T-cell (primary cell): ENCODE results near the gene DCAF11. TPM values are rescaled to one million over a fixed set of nuclear protein-coding genes. Genes with fewer than 3 reads are reported as not detected.

ENCODE experiments used
- ATAC-seq, 4 experiments: fragments of 200-7000 bp in 3 of 4; fragments of 150-1000 bp in 1 of 4; cut with Tn5 transposase; replicated peaks in 1 of 4; 1 replicate in 3 of 4; 2 replicates in 1 of 4; pipeline ENCODE4 v1.10.0; 2021; ENCODE audit warnings: moderate library complexity in 3 of 4, mild to moderate bottlenecking in 2 of 4, moderate number of reproducible peaks in 1 of 4
- CTCF ChIA-PET, 2 donors: fragments of 300-600 bp; sonication (Branson Sonifier 250); formaldehyde crosslinking; loops; one replicate each; lab custom pipeline; 2022; ENCODE audit warnings: antibody characterized with exemption in 2 of 2; lab: Charles Lee
- POLR2A ChIA-PET, 2 donors: fragments of 300-600 bp; sonication (Branson Sonifier 250); formaldehyde crosslinking; loops; one replicate each; lab custom pipeline; 2022; ENCODE audit warnings: antibody characterized with exemption in 2 of 2; lab: Charles Lee
- DNase-seq, 35 experiments: peaks; one replicate each; pipeline versions ENCODE4 v3.0.0 to v3.0.0-alpha.2; 2013 to 2023
- H3K27ac ChIP-seq: one replicate; pipeline ENCODE4 v1.5.1; 2013; ENCODE audit warnings: low read length
- H3K27me3 ChIP-seq, 2 experiments: replicated peaks in 1 of 2; 1 replicate in 1 of 2; 2 replicates in 1 of 2; pipeline versions ENCODE4 v1.6.1 to v1.7.0; 2013; ENCODE audit warnings: low read length in 1 of 2, mixed read lengths in 1 of 2; ENCODE audit not compliant: control insufficient read depth in 2 of 2, insufficient read depth in 2 of 2; ENCODE audit errors: extremely low read depth in 1 of 2
- H3K36me3 ChIP-seq, 2 donors: 1 replicate in 1 of 2; 2 replicates in 1 of 2; pipeline versions ENCODE4 v1.6.1 to v1.7.0; 2013; ENCODE audit warnings: low read length in 1 of 2; ENCODE audit not compliant: control insufficient read depth in 2 of 2, insufficient read depth in 1 of 2; ENCODE audit errors: extremely low read depth in 1 of 2
- H3K4me1 ChIP-seq, 2 experiments: 1 replicate in 1 of 2; 2 replicates in 1 of 2; pipeline versions ENCODE4 v1.6.1 to v1.7.0; 2013; ENCODE audit warnings: low read length in 2 of 2, mixed read lengths in 1 of 2; ENCODE audit not compliant: insufficient read depth in 2 of 2, control insufficient read depth in 1 of 2; ENCODE audit errors: extremely low read depth in 1 of 2
- H3K4me3 ChIP-seq, 2 donors: 1 replicate in 1 of 2; 2 replicates in 1 of 2; pipeline versions ENCODE4 v1.5.1 to v1.7.0; 2013; ENCODE audit warnings: mild to moderate bottlenecking in 2 of 2, low read length in 1 of 2, moderate library complexity in 1 of 2; ENCODE audit not compliant: control insufficient read depth in 1 of 2; ENCODE audit errors: extremely low read depth in 1 of 2
- H3K9me3 ChIP-seq: 2 replicates; pipeline ENCODE4 v1.7.0; 2013
- H3K27ac Mint-ChIP-seq, 2 donors: one replicate each; pipeline ENCODE4 v1.8.0; 2020 to 2021; ENCODE audit warnings: mild to moderate bottlenecking in 2 of 2, mixed read lengths in 2 of 2
- H3K27me3 Mint-ChIP-seq, 2 donors: one replicate each; pipeline ENCODE4 v1.8.0; 2021 to 2022; ENCODE audit warnings: mixed read lengths in 2 of 2
- H3K36me3 Mint-ChIP-seq: one replicate; pipeline ENCODE4 v1.8.0; 2021; ENCODE audit warnings: mixed read lengths
- H3K4me1 Mint-ChIP-seq, 3 donors: one replicate each; pipeline ENCODE4 v1.8.0; 2020 to 2022; ENCODE audit warnings: mixed read lengths in 3 of 3, mild to moderate bottlenecking in 1 of 3
- H3K4me3 Mint-ChIP-seq, 3 donors: one replicate each; pipeline ENCODE4 v1.8.0; 2020 to 2022; ENCODE audit warnings: mild to moderate bottlenecking in 3 of 3, mixed read lengths in 3 of 3, moderate library complexity in 3 of 3
- H3K9me3 Mint-ChIP-seq, 3 donors: one replicate each; pipeline ENCODE4 v1.8.0; 2020 to 2022; ENCODE audit warnings: mixed read lengths in 3 of 3
- WGBS: methylation state at CpG from one replicate; pipeline ENCODE4 v1.1.5; 2013; ENCODE audit warnings: missing lambda C conversion rate; ENCODE audit not compliant: insufficient coverage; 5-methylcytosine and 5-hydroxymethylcytosine counted together
- total RNA-seq, 35 experiments: library from RNA in 6 of 35; stranded (reverse) in 6 of 35; fragments of 120-200 nt in 1 of 35; gene quantifications; one replicate each; pipeline versions ENCODE4 v1.2.1 to v1.2.4 and lab custom pipeline; 2013 to 2026

The DCAF11 gene
- total RNA-seq, 5 donors from 2014 or later (not counting 1 experiment from before 2014, with no cell fraction given) = 78.5 to 94.1 (median 89.6) TPM

DNA sequence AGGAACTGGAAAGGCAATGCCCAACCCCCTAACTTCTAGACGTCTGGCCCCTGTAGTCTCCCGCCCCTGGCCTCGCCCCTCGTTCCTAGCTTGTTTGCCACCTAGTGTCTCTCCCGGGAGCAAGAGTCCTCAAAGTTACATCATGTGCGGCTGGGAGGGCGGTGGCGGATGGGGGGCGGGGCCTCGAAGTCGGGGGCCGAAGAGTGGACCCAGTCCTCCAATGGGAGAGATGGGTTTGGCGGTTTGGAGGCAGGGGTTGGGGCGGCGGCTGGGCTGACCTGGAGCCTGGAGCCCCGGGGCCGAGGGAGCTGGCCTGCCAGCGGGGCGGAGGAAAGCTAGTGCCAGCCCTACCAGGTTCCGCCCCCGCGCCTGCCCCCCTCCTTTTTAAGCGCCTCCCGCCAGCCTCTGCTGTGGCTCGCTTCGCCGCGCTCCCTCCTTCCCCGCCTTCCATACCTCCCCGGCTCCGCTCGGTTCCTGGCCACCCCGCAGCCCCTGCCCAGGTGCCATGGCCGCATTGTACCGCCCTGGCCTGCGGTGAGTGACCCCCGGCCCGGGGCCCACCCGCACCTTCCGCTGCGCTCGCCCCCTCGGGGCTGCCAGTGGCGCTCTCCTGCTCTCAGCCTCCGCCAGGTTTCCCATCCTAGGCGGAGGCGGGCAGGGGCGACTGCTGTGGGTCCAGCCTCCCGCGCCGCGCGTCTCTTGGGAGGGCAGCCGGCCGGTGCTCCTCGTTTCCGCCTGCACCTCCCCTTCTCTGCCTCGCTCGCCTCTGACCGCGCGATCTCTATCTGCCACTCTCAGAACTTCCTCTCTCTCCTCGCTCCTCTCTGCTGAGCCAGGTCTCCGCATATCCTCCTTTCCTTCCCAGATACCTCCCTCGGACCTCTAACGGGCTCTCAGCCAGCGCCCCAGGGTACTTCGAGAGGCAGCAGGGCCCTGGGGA, 20.4 kb upstream of the DCAF11 start, which contains the start of gene PCK2:
Gene PCK2, plus strand, starts transcription at position 411 of the 940 bp plus-strand sequence. Its CDS starts 95 bp downstream, at position 506.
- DNase-seq = peak; percentile 29 to 76 (median 60)
- Mint-ChIP-seq H3K9me3 (no peaks in the 10 kb centered on the region), H3K36me3 (peaks cover 4% of the 10 kb centered on the region), H3K4me1 (peaks cover 28 to 46% (median 39%) of the 10 kb centered on the region in 3 donors), H3K27me3 (no peaks in the 10 kb centered on the region), H3K27ac (peak within 1 kb of the TSS; percentile 98), H3K4me3 (peak within 1 kb of the TSS; percentile 93 to 97 (median 96))
- H3K36me3 ChIP-seq = peaks cover 10 to 11% of the 10 kb centered on the region in 2 donors
- H3K27me3 ChIP-seq = no peaks in the 10 kb centered on the region
- peak within 1 kb of the TSS; percentile 83 for H3K27ac ChIP-seq
- peak; percentile 80 to 82 (median 80) for ATAC-seq
- ChIA-PET CTCF (interaction anchor here (1.6 to 7.6 kb wide), 2 partner anchors 14 to 15 kb away, joined by 11 to 96 read pairs; no protein-coding TSS in a partner anchor), POLR2A (interaction anchor here (0.6 to 1.2 kb wide), 4 partner anchors 15 to 148 kb away, joined by 3 to 4 read pairs (median 3); partner anchors contain the start of gene TINF2 (in 1 of the 2))
- peak within 1 kb of the TSS; percentile 79 to 92 for H3K4me3 ChIP-seq
- no peaks in the 10 kb centered on the region for H3K9me3 ChIP-seq
- WGBS = under 1% methylated on average over 50 of the region's 68 CpGs
- H3K4me1 ChIP-seq = peaks cover 5 to 26% of the 10 kb centered on the region in 2 experiments

DNA sequence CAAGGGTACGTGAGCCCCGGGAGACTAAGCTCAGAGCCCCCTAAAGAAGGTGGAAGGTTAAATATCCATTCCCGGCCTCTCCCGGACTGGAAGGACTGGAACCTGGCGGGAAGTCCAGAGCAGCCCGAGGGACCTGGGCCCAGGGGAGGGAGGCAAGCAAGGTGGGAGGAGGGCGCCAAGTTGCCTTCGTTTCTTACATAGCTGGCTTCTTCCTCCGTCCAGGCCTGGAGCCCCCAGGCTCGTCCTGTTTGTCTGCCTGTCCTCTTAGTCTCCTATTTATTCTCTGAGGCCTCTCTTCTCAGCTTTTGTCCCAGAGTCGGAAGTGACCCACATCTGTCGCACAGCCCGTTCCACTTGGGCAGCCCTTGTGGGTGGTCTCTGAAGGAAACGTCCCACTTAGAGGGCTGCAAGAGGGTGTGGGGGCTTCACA, 19.7 kb upstream of the DCAF11 start:
- peak overlapping the region; percentile 98 for H3K27ac Mint-ChIP-seq
- 0% methylated on average over 13 of the region's 14 CpGs for WGBS
- Histone ChIP-seq H3K4me1 (peaks cover 5 to 26% of the 10 kb centered on the region in 2 experiments), H3K27ac (peak overlapping the region; percentile 83), H3K36me3 (peaks cover 10 to 17% of the 10 kb centered on the region in 2 donors), H3K9me3 (no peaks in the 10 kb centered on the region), H3K4me3 (peak overlapping the region; percentile 79 to 92), H3K27me3 (no peaks in the 10 kb centered on the region)
- H3K4me3 Mint-ChIP-seq = peak overlapping the region; percentile 93 to 97 (median 96)
- H3K27me3 Mint-ChIP-seq = no peaks in the 10 kb centered on the region
- H3K4me1 Mint-ChIP-seq = peaks cover 28 to 41% (median 38%) of the 10 kb centered on the region in 3 donors
- DNase-seq (peak in 3 of 35 experiments; percentile 2 to 24 (median 13)), ATAC-seq (peak in 3 of 4 experiments; percentile 4 to 12 (median 11))
- CTCF ChIA-PET = interaction anchor here (0.9 to 7.6 kb wide), 3 partner anchors 14 to 15 kb away, joined by 4 to 96 read pairs (median 11); no protein-coding TSS in a partner anchor
- POLR2A ChIA-PET = interaction anchor here (0.6 to 1.2 kb wide), 3 partner anchors 14 to 148 kb away, joined by 3 read pairs; partner anchors contain the start of gene TINF2 (in 1 of the 2)
- no peaks in the 10 kb centered on the region for H3K9me3 Mint-ChIP-seq
- peaks cover 9% of the 10 kb centered on the region for H3K36me3 Mint-ChIP-seq

DNA sequence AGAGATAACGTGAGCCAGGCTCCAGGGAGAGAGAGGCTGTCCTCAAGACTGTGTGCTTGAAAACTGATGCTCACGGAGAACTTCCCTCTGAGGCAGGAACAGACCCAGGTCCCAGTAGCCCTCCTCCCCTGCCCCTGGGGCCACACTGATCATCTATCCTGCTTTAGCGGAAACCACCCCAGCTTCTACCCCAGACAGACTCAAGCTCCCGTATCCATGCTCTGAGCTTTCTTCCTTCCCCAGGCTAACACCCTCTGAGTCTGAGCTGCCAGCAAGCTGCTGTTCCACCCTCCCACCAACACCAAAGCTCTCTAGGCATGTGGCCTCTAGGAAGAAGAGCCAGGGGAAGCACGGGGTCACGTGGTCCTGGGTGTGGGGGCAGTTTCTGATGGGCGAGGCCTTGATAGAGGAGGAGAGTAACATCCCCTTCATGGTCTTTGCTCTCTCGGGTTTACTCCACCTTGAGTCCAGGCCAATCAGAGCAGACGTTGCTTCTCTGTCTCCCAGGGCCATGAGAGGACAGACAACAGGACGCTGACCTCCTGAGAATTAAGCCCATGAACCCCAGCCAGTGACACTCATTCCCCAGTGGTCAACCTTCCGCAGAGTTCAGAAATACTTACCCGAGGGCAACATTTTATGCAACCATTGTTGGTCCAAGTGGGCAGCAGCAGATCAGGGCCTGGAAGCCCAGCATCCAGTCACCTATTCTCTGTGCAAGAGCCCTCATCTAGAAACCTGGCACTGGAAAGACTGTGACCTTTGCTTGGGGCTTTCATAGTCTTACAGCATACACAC, 19.1 kb upstream of the DCAF11 start:
- DNase-seq = peak in 7 of 35 experiments; percentile 11 to 44 (median 18)
- H3K36me3 Mint-ChIP-seq = peaks cover 16% of the 10 kb centered on the region
- H3K4me3 Mint-ChIP-seq = peak overlapping the region; percentile 93 to 97 (median 96)
- peak overlapping the region; percentile 98 for H3K27ac Mint-ChIP-seq
- ATAC-seq = peak in 1 of 4 experiments; percentile 15
- Histone ChIP-seq H3K9me3 (no peaks in the 10 kb centered on the region), H3K27ac (peak overlapping the region; percentile 83), H3K4me3 (peak overlapping the region; percentile 79 to 92), H3K4me1 (peaks cover 5 to 23% of the 10 kb centered on the region in 2 experiments), H3K36me3 (peaks cover 10 to 23% of the 10 kb centered on the region in 2 donors), H3K27me3 (no peaks in the 10 kb centered on the region)
- H3K4me1 Mint-ChIP-seq = peaks cover 26 to 36% (median 35%) of the 10 kb centered on the region in 3 donors
- POLR2A ChIA-PET = interaction anchor here (0.6 to 1.2 kb wide), 3 partner anchors 13 to 147 kb away, joined by 3 read pairs; partner anchors contain the start of gene TINF2 (in 1 of the 2)
- H3K27me3 Mint-ChIP-seq = no peaks in the 10 kb centered on the region
- CTCF ChIA-PET = interaction anchor here (0.9 to 7.6 kb wide), 3 partner anchors 13 to 15 kb away, joined by 4 to 96 read pairs (median 11); no protein-coding TSS in a partner anchor
- 34% methylated on average over 9 of the region's 12 CpGs for WGBS
- H3K9me3 Mint-ChIP-seq = no peaks in the 10 kb centered on the region

DNA sequence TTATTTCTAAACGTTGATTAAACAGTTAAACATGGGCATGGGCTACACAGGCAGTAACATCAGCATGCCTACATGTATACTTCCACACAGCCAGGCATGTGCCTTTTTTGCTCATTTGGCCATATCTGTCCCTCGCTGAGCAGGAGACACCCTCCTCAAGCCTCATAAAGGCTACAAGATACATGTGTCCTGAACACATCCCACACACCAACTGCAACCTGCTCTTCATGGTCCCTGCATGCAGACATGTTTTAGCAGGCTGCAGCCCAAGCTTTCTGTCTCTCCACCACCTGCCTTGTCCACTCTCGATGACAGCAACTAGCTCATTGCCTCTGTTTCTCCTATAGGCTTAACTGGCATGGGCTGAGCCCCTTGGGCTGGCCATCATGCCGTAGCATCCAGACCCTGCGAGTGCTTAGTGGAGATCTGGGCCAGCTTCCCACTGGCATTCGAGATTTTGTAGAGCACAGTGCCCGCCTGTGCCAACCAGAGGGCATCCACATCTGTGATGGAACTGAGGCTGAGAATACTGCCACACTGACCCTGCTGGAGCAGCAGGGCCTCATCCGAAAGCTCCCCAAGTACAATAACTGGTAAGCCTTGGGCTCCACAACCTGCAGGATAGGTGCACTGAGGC, 17.9 kb upstream of the DCAF11 start:
- no peaks in the 10 kb centered on the region for H3K9me3 ChIP-seq
- ATAC-seq (no peak), DNase-seq (no peak)
- peaks cover 24 to 31% (median 31%) of the 10 kb centered on the region in 3 donors for H3K4me1 Mint-ChIP-seq
- H3K9me3 Mint-ChIP-seq = no peaks in the 10 kb centered on the region
- no peaks in the 10 kb centered on the region for H3K27me3 Mint-ChIP-seq
- H3K4me1 ChIP-seq = peaks cover 5 to 21% of the 10 kb centered on the region in 2 experiments
- POLR2A ChIA-PET = no interaction called here
- H3K27ac ChIP-seq = no peak overlapping the region
- no peak overlapping the region for H3K4me3 ChIP-seq
- CTCF ChIA-PET = interaction anchor here (0.5 to 7.6 kb wide), 3 partner anchors 12 to 146 kb away, joined by 3 to 96 read pairs (median 3); partner anchors contain the start of gene TINF2 (in 1 of the 2)
- WGBS = 100% methylated on average over 7 of the region's 8 CpGs
- peaks cover 10 to 27% of the 10 kb centered on the region in 2 donors for H3K36me3 ChIP-seq
- peak overlapping the region; percentile 28 to 47 (median 31) for H3K4me3 Mint-ChIP-seq
- no peaks in the 10 kb centered on the region for H3K27me3 ChIP-seq
- peak overlapping the region; percentile 6 to 58 for H3K27ac Mint-ChIP-seq
- H3K36me3 Mint-ChIP-seq = peaks cover 23% of the 10 kb centered on the region

DNA sequence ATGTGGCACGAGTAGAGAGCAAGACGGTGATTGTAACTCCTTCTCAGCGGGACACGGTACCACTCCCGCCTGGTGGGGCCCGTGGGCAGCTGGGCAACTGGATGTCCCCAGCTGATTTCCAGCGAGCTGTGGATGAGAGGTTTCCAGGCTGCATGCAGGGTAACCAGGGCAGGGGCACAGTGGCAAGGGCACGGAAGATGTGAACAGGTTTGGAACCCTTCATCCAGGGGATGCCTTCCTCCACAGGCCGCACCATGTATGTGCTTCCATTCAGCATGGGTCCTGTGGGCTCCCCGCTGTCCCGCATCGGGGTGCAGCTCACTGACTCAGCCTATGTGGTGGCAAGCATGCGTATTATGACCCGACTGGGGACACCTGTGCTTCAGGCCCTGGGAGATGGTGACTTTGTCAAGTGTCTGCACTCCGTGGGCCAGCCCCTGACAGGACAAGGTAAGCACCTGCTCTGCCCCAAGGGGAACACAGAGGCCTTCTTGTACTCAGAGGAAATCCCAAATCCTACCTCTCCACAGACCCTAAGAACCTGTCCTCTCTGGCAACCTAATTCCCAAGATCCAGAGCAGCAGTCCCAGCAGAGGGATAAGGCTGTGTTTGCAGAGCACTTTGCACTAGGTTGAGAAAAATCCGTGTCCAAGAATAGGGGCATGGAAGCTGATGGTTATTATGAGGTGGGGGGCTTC, 16.2 kb upstream of the DCAF11 start:
- ChIA-PET POLR2A (no interaction called here), CTCF (interaction anchor here in 1 of 2 donors (0.8 kb wide), 1 partner anchor 12 kb away, joined by 3 read pairs; no protein-coding TSS in a partner anchor)
- no peak overlapping the region for H3K27ac ChIP-seq
- DNase-seq (no peak), ATAC-seq (no peak)
- 97% methylated on average over 15 of the region's 16 CpGs for WGBS
- no peak overlapping the region for H3K4me3 ChIP-seq
- no peak overlapping the region for H3K27ac Mint-ChIP-seq
- no peak overlapping the region for H3K4me3 Mint-ChIP-seq
- peaks cover 21 to 25% (median 23%) of the 10 kb centered on the region in 3 donors for H3K4me1 Mint-ChIP-seq
- H3K9me3 Mint-ChIP-seq = no peaks in the 10 kb centered on the region
- H3K27me3 Mint-ChIP-seq = no peaks in the 10 kb centered on the region
- H3K27me3 ChIP-seq = no peaks in the 10 kb centered on the region
- H3K36me3 ChIP-seq = peaks cover 10 to 35% of the 10 kb centered on the region in 2 donors
- peaks cover 5 to 20% of the 10 kb centered on the region in 2 experiments for H3K4me1 ChIP-seq
- peaks cover 32% of the 10 kb centered on the region for H3K36me3 Mint-ChIP-seq
- no peaks in the 10 kb centered on the region for H3K9me3 ChIP-seq
